Measurements from ENCODE around the gene CD36.

Gene CD36

GRCh38 chr7:80635533-80635932 lies 2.9 kb upstream of the CD36 start:
- TF ChIP-seq GATA3 (IDR thresholded peaks at IDR 0.05; ENCODE audit: low read depth, low read length) (no peak), GATA2 (IDR thresholded peaks at IDR 0.05; ENCODE audit: low read depth, low read length) (no peak)

DNA sequence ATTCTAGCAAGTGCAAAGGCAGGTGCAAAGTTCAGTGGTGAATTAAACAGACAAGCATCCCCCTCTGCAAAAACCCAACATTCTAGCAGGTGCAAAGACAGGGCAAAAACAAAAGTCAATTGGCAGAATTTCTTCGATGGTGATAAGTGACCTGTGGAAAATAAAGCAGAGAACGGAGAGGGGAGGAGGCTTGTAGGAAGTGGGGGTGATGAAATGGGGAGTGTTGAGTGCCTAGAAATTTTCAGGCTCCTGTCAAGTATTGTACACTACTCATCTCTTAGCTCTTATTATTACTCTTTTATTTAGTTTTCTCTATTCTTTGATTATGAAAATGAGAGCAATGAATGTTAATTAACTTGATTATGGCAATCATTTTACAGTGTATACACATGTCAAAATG lies 2.4 kb upstream of the CD36 start:
- TF ChIP-seq GATA2 (IDR thresholded peaks at IDR 0.05; ENCODE audit: low read depth, low read length) (no peak), GATA3 (IDR thresholded peaks at IDR 0.05; ENCODE audit: low read depth, low read length) (no peak)

DNA sequence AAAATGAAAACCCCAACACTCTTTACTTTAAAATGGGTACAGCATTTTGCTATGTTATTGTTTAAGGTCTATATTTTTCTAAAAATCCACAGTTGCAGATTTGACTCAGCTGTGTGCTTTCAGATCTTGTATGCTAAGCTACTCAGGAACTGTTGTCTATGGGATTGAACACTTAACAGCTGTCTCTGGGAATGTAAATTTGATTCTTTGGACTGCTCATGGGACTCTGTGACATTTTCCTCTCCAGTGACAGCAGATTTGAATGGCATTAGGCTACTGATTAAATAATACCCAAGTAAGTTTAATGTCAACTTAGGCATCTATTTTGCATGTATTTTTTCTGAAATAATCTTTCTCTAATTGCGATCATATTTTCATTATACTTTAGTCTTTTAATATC lies 1.7 kb upstream of the CD36 start:
- TF ChIP-seq GATA2 (IDR thresholded peaks at IDR 0.05; ENCODE audit: low read depth, low read length), result no peak
- TF ChIP-seq GATA3 (IDR thresholded peaks at IDR 0.05; ENCODE audit: low read depth, low read length), result no peak

GRCh38 chr7:80637454-80637853 lies 988 bp upstream of the CD36 start:
- TF ChIP-seq GATA2 (IDR thresholded peaks at IDR 0.05; ENCODE audit: low read depth, low read length) (no peak), GATA3 (IDR thresholded peaks at IDR 0.05; ENCODE audit: low read depth, low read length) (no peak)

GRCh38 chr7:80639011-80639410 lies 569 bp downstream of the CD36 start:
- TF ChIP-seq GATA3 (IDR thresholded peaks at IDR 0.05; ENCODE audit: low read depth, low read length), result no peak
- no peak for TF ChIP-seq GATA2 (IDR thresholded peaks at IDR 0.05; ENCODE audit: low read depth, low read length)

GRCh38 chr7:80640846-80641245 lies 2.4 kb downstream of the CD36 start:
- TF ChIP-seq GATA3 (IDR thresholded peaks at IDR 0.05; ENCODE audit: low read depth, low read length), result no peak
- no peak for TF ChIP-seq GATA2 (IDR thresholded peaks at IDR 0.05; ENCODE audit: low read depth, low read length)

DNA sequence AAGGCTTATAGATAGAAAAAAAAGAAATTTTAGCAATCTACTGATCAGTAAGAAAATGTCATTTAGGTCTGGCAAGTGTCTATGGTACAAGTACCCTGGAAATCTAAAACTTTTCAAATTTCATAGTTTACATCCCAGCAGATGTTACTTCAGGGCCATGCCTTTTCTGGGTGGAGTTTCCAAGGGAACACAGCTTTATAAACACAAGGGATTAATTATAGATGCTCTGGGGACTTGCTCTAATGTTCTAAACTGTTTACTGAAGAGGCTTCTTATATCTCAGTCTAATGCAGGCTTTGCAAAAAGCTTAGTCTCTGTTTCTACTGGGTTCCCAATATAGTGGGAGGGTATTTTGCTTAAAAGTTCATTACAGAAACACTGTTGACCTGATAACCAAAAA lies 3.1 kb downstream of the CD36 start:
- TF ChIP-seq GATA2 (IDR thresholded peaks at IDR 0.05; ENCODE audit: low read depth, low read length) (no peak), GATA3 (IDR thresholded peaks at IDR 0.05; ENCODE audit: low read depth, low read length) (no peak)

DNA sequence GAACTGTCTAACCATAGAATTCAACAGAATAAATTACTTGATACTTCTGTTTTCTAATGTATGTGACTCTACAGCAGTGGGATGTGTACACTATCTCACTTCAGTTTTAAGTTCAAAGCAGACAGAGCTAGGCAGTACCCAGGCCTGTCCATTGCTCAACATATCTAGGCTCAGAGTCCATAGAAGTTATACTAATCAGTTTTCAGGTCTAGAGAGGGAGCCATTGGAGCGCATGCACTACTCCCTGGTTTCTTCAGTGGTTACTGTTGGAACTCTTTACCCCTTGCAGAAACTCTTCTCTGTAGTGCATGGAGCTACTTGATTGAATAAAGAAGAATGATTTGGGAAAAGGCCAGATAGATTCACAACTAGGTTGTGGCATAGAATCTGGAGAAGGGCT lies 4.4 kb downstream of the CD36 start:
- TF ChIP-seq GATA2 (IDR thresholded peaks at IDR 0.05; ENCODE audit: low read depth, low read length), result no peak
- no peak for TF ChIP-seq GATA3 (IDR thresholded peaks at IDR 0.05; ENCODE audit: low read depth, low read length)

DNA sequence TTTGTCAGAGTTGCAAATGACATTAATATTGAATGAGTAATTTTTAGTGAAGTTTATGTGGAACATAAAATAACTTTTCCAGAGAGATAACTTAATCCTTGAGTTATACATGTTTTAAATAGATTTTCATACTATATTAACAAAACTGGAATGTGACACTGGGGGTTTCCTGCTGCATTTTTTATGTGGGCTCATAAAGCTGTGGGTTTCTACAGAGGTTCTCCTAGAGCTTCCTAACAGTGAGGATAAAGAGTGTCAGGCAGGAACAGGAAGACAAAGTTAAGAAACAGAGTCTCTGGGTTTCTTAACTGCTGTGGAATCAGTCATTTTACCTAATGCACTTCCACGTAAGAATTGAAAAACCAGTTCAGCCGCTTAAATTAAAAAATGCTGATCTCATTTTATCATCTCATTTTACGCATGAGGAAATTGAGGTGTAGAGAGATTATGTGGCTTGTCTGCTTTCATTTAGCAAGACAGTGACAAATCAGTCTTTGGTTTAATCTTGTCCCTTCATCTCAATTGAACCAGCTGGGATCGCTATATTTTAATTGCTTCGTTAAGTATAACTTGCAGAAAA lies 5.0 kb downstream of the CD36 start:
- TF ChIP-seq GATA3 (IDR thresholded peaks at IDR 0.05; ENCODE audit: low read depth, low read length) (no peak), GATA2 (IDR thresholded peaks at IDR 0.05; ENCODE audit: low read depth, low read length) (no peak)

DNA sequence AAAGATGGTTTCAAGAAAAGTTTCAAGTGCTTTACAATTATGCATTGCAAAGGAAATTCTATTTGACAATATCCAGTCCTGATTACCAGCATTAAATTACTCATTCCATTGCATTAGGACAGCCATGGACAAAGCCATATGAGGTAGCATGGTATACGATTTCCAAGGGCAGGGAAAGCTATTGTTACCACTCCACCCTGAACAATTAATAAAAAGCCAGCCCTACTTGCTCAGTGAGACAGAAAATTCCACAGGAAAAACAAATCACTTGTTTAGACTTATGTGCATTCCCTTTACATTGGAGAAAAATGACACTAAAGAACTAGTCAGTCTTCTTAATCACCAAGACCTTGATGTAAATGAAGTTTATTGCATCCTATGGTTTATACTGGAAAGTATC lies 5.6 kb downstream of the CD36 start:
- TF ChIP-seq GATA3 (IDR thresholded peaks at IDR 0.05; ENCODE audit: low read depth, low read length) (no peak), GATA2 (IDR thresholded peaks at IDR 0.05; ENCODE audit: low read depth, low read length) (no peak)

DNA sequence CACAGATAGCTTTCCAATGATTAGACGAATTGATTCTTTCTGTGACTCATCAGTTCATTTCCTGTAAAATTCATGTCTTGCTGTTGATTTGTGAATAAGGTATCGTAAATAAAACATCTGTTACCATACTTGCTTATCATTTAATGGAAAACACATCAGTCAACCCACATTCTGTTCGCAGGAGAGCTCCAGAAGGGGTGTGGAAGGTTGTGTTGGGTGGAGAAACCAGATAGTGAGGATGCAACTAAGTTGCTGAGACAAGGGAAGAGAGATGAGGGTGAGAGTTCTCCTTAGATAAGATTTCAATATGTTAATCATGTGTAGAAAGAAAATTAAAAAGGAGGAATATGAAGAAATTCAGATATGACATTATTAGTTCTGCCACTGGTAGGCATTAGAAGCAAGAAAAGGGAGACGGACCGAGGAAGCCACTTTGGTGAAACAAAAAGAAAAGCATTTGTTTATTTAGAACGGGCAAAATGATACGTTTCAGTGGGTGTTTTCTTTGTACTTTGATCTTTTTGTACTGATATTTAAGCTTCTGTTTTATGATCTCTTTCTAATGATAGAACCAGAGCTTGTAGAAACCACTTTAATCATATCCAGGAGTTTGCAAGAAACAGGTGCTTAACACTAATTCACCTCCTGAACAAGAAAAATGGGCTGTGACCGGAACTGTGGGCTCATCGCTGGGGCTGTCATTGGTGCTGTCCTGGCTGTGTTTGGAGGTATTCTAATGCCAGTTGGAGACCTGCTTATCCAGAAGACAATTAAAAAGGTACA lies 7.8 kb downstream of the CD36 start:
- TF ChIP-seq GATA3 (IDR thresholded peaks at IDR 0.05; ENCODE audit: low read depth, low read length), result no peak

- TF ChIP-seq GATA3 (IDR thresholded peaks at IDR 0.05; ENCODE audit: low read depth, low read length) (no peak), GATA2 (IDR thresholded peaks at IDR 0.05; ENCODE audit: low read depth, low read length) (no peak)
Measured at GRCh38 chr7:80647436-80647835, 9.0 kb downstream of the CD36 start.

DNA sequence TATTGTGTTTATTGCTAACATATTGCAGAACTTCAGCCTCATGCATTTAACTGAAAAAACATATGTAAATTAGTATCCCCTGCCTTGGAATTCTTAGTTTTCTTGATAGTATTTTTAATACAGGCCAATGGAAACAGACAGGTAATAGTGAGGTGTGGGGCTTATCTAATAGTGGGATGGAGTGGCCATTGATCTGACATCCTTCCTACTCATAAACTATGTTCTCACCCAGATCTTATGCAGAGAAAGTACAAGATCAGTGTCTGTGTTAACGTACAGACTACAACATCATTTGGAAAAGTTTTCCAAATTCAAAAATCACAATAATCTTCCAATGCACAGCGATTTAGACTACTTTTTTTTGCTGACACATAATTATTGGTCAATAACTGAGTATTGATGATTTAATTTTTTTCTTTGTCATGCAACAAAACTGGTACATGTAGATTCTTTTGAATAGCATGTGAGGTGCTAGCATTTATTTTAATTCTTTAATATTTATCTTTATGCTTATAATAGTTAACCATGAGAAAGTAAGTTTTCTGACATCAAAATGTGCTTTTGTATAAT lies 9.7 kb downstream of the CD36 start:
- no peak for TF ChIP-seq GATA3 (IDR thresholded peaks at IDR 0.05; ENCODE audit: low read depth, low read length)

DNA sequence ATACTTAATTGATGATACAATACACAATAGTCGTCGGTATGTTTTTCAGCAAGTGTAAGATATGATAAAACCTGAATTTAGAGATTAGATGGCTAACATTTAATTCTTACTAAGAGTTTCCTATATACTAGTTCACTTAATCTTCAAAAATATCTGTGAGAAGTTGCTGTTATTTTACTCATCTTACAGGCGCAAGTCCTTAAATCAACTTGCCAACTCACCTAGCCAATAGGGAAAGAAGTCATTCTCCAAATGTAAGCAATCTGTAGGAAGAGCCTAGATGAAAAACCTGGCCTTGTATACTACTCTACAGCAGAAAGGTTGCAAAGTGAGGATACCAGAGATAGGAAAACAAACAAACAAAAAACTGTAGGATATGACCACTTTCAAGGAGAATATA lies 10.6 kb downstream of the CD36 start:
- TF ChIP-seq GATA2 (IDR thresholded peaks at IDR 0.05; ENCODE audit: low read depth, low read length) (no peak), GATA3 (IDR thresholded peaks at IDR 0.05; ENCODE audit: low read depth, low read length) (no peak)

GRCh38 chr7:80650030-80650429 lies 11.6 kb downstream of the CD36 start:
- TF ChIP-seq GATA2 (IDR thresholded peaks at IDR 0.05; ENCODE audit: low read depth, low read length) (no peak), GATA3 (IDR thresholded peaks at IDR 0.05; ENCODE audit: low read depth, low read length) (no peak)
